Endothelial cell (in vitro differentiated cells): ENCODE measurements around the gene GALNT16. TPM values are rescaled to one million over a fixed set of nuclear protein-coding genes. Genes with fewer than 3 reads are reported as not detected.
"Not testable (repeated sequence)": the region's sequence is repeated elsewhere in the genome, so short reads cannot be mapped to it uniquely, and the experiment has no call there.

ENCODE experiments used
- DNase-seq: peaks from one replicate; pipeline ENCODE4 v3.0.0; 2021; ENCODE audit warnings: low spot score
- H3K27ac Mint-ChIP-seq: one replicate; pipeline ENCODE4 v1.8.0; 2021; ENCODE audit warnings: mixed read lengths, inconsistent platforms; ENCODE audit not compliant: unreplicated experiment
- H3K27me3 Mint-ChIP-seq: one replicate; pipeline ENCODE4 v1.8.0; 2021; ENCODE audit warnings: mild to moderate bottlenecking, moderate library complexity, mixed read lengths, inconsistent platforms; ENCODE audit not compliant: unreplicated experiment
- H3K36me3 Mint-ChIP-seq: one replicate; pipeline ENCODE4 v1.8.0; 2021; ENCODE audit warnings: mild to moderate bottlenecking, low read depth, mixed read lengths, inconsistent platforms; ENCODE audit not compliant: unreplicated experiment
- H3K4me1 Mint-ChIP-seq: one replicate; pipeline ENCODE4 v1.8.0; 2021; ENCODE audit warnings: mild to moderate bottlenecking, mixed read lengths, inconsistent platforms; ENCODE audit not compliant: unreplicated experiment
- H3K4me3 Mint-ChIP-seq: one replicate; pipeline ENCODE4 v1.8.0; 2021; ENCODE audit warnings: mild to moderate bottlenecking, mixed read lengths, inconsistent platforms; ENCODE audit not compliant: unreplicated experiment
- H3K9me3 Mint-ChIP-seq: one replicate; pipeline ENCODE4 v1.8.0; 2021; ENCODE audit warnings: mixed read lengths, inconsistent platforms; ENCODE audit not compliant: unreplicated experiment
- CTCF ChIP-seq: fragments of 200-600 bp; sonication (generic); IDR thresholded peaks from one replicate; pipeline ENCODE4 v1.5.0; 2021; ENCODE audit warnings: antibody characterized with exemption; ENCODE audit not compliant: unreplicated experiment
- total RNA-seq: library from RNA; stranded (reverse); fragmentation: NEBNext Ultra II Directional; extraction: Animal tissue kit (Norgen Biotek cat#: 25700); gene quantifications from one replicate; pipeline ENCODE4 v1.2.1, GENCODE V29; 2021; ENCODE audit not compliant: unreplicated experiment

Gene GALNT16
- total RNA-seq, 1 donor from 2014 or later: 2.8 TPM

- DNase-seq: no peak
- Mint-ChIP-seq H3K27ac (no peak overlapping the region), H3K4me1 (no peaks in the 10 kb centered on the region)
These were observed 11.1 kb downstream of the GALNT16 start for GRCh38 chr14:69270795-69271708.

GRCh38 chr14:69274321-69274720 lies 14.4 kb downstream of the GALNT16 start:
- peaks cover 3% of the 10 kb centered on the region for H3K27me3 Mint-ChIP-seq
- no peak for DNase-seq
- TF ChIP-seq CTCF: no peak
- no peaks in the 10 kb centered on the region for H3K9me3 Mint-ChIP-seq
- no peak overlapping the region for H3K27ac Mint-ChIP-seq
- no peaks in the 10 kb centered on the region for H3K4me1 Mint-ChIP-seq
- no peak overlapping the region for H3K4me3 Mint-ChIP-seq
- H3K36me3 Mint-ChIP-seq: no peaks in the 10 kb centered on the region

More at GRCh38 chr14:69270795-69271708, 11.1 kb downstream of the GALNT16 start:
- no peak for TF ChIP-seq CTCF
- peaks cover 5% of the 10 kb centered on the region for H3K27me3 Mint-ChIP-seq
- H3K36me3 Mint-ChIP-seq: no peaks in the 10 kb centered on the region
- H3K4me3 Mint-ChIP-seq: no peak overlapping the region
- no peaks in the 10 kb centered on the region for H3K9me3 Mint-ChIP-seq

- no peak overlapping the region for H3K4me3 Mint-ChIP-seq
- no peaks in the 10 kb centered on the region for H3K36me3 Mint-ChIP-seq
- H3K27ac Mint-ChIP-seq: no peak overlapping the region
- peaks cover 3% of the 10 kb centered on the region for H3K27me3 Mint-ChIP-seq
- no peak for TF ChIP-seq CTCF
- DNase-seq: no peak
- H3K4me1 Mint-ChIP-seq: no peaks in the 10 kb centered on the region
- H3K9me3 Mint-ChIP-seq: no peaks in the 10 kb centered on the region
These were observed 15.4 kb downstream of the GALNT16 start for GRCh38 chr14:69275331-69275730.

- not testable (repeated sequence) for H3K36me3 Mint-ChIP-seq, H3K4me3 Mint-ChIP-seq, H3K9me3 Mint-ChIP-seq, H3K27ac Mint-ChIP-seq, H3K27me3 Mint-ChIP-seq, H3K4me1 Mint-ChIP-seq, DNase-seq
These were observed 17.4 kb downstream of the GALNT16 start for GRCh38 chr14:69277356-69277755.

GRCh38 chr14:69280746-69281291 lies 20.9 kb downstream of the GALNT16 start:
- no peaks in the 10 kb centered on the region for H3K9me3 Mint-ChIP-seq

More at GRCh38 chr14:69280746-69281291, 20.9 kb downstream of the GALNT16 start:
- no peak for DNase-seq
- Mint-ChIP-seq H3K4me3 (no peak overlapping the region), H3K27me3 (peaks cover 1% of the 10 kb centered on the region), H3K27ac (no peak overlapping the region), H3K36me3 (no peaks in the 10 kb centered on the region), H3K4me1 (no peaks in the 10 kb centered on the region)
- no peak for TF ChIP-seq CTCF
